Gastroesophageal sphincter (tissue), 4 donors: Measurements from ENCODE around the gene USP47. TPM values are rescaled to one million over a fixed set of nuclear protein-coding genes. Genes with fewer than 3 reads are reported as not detected.

Source experiments
- ATAC-seq: fragments of 150-250 bp; one replicate; pipeline ENCODE4 v1.9.1; 2016; ENCODE audit warnings: mild to moderate bottlenecking, moderate library complexity
- H3K27ac ChIP-seq, 4 donors: fragments of 200-600 bp; sonication (generic) in 3 of 4; 1 replicate in 3 of 4; 2 replicates in 1 of 4; pipeline ENCODE4 v1.5.1; 2016 to 2019
- H3K27me3 ChIP-seq: fragments of 200-600 bp; sonication (generic); one replicate; pipeline ENCODE4 v1.5.1; 2019
- H3K36me3 ChIP-seq, 2 donors: fragments of 200-600 bp; sonication (generic); one replicate each; pipeline ENCODE4 v1.5.1; 2019; ENCODE audit warnings: control low read depth in 1 of 2
- H3K4me1 ChIP-seq, 3 donors: fragments of 200-600 bp; sonication (generic); 1 replicate in 2 of 3; 2 replicates in 1 of 3; pipeline ENCODE4 v1.5.1; 2016 to 2019; ENCODE audit warnings: control low read depth in 2 of 3
- H3K4me3 ChIP-seq, 2 donors: fragments of 200-600 bp; sonication (generic); one replicate each; pipeline ENCODE4 v1.5.1; 2019; ENCODE audit warnings: mild to moderate bottlenecking in 1 of 2, moderate library complexity in 1 of 2
- H3K9me3 ChIP-seq, 3 donors: fragments of 200-600 bp; sonication (generic); one replicate each; pipeline ENCODE4 v1.5.1; 2017 to 2019; ENCODE audit warnings: control low read depth in 2 of 3
- EP300 ChIP-seq: sonication (generic); formaldehyde crosslinking; IDR thresholded peaks from one replicate; pipeline ENCODE4 v1.6.1; 2017; ENCODE audit warnings: antibody characterized with exemption, mild to moderate bottlenecking
- POLR2A ChIP-seq, 2 donors: fragments of 450-650 bp; IDR thresholded peaks; one replicate each; pipeline ENCODE4 v1.6.1; 2017; ENCODE audit warnings: antibody characterized with exemption in 2 of 2, mild to moderate bottlenecking in 2 of 2, moderate library complexity in 1 of 2
- POLR2AphosphoS5 ChIP-seq: sonication (generic); formaldehyde crosslinking; IDR thresholded peaks from one replicate; pipeline ENCODE4 v1.6.1; 2017; ENCODE audit warnings: antibody characterized with exemption
- WGBS, 2 donors: methylation state at CpG; one replicate each; pipeline ENCODE4 v1.1.5; 2018; ENCODE audit warnings: low coverage in 1 of 2; 5-methylcytosine and 5-hydroxymethylcytosine counted together
- total RNA-seq, 4 donors: library from RNA; depleted of rRNA; stranded (reverse); fragments of >200 nt; gene quantifications; one replicate each; pipeline ENCODE4 v1.1.0, GENCODE V29; 2016
- TF ChIP-seq, protein P1 (sequence below), 4 experiments: fragments of 200-600 bp in 2 of 4; fragments of 450-650 bp in 2 of 4; sonication (generic) in 1 of 4; IDR thresholded peaks; one replicate each; pipeline ENCODE4 v1.5.1; 2017 to 2019; ENCODE audit warnings: antibody characterized with exemption in 4 of 4, mild to moderate bottlenecking in 2 of 4, moderate library complexity in 2 of 4

The USP47 gene
- total RNA-seq, 4 donors from 2014 or later: 84.7 to 156 (median 115) TPM

DNA sequence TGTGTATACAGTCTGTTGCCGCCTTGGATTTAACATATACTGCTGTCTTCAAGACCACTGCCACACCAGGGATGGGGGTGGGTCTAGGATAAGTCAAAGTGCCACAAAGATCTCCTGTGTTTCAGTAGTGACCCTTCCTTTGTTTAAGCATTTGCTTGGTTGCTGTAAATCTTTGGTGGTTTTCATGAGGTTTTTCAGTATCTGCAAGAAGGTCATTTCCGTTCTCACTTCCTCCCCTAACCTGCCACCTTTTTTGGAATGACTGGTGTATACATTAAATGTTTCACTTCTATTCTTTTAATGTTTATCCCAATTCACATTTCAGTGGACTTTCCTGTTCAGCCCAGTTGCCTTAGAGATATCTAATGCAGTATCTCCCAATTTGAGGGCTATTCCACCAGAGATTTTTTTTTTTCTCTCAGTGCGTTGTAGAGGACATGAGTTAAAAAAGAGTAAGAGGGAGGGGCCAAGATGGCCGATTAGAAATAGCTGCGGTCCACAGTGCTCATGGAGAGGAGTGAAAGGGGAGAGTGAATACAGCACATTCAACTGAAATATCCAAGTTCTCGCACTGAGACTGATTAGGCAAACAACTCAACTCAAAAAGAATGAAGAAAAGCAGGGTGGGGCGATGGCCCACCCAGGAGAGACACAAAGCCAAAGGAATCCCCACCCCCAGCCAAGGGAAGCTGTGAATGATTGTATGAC is 43.2 kb downstream of the USP47 start:
- H3K4me3 ChIP-seq: no peak overlapping the region
- peaks cover 3 to 33% (median 3%) of the 10 kb centered on the region in 3 donors for H3K4me1 ChIP-seq
- 95 to 98% methylated on average over 3 to 6 of the region's 7 CpGs for WGBS, 2 donors
- H3K9me3 ChIP-seq: no peaks in the 10 kb centered on the region
- H3K27me3 ChIP-seq: no peaks in the 10 kb centered on the region
- no peak for TF ChIP-seq EP300
- no peak for TF ChIP-seq POLR2AphosphoS5
- TF ChIP-seq POLR2A (IDR thresholded peaks at IDR 0.05): no peak
- TF ChIP-seq, protein P1, sequence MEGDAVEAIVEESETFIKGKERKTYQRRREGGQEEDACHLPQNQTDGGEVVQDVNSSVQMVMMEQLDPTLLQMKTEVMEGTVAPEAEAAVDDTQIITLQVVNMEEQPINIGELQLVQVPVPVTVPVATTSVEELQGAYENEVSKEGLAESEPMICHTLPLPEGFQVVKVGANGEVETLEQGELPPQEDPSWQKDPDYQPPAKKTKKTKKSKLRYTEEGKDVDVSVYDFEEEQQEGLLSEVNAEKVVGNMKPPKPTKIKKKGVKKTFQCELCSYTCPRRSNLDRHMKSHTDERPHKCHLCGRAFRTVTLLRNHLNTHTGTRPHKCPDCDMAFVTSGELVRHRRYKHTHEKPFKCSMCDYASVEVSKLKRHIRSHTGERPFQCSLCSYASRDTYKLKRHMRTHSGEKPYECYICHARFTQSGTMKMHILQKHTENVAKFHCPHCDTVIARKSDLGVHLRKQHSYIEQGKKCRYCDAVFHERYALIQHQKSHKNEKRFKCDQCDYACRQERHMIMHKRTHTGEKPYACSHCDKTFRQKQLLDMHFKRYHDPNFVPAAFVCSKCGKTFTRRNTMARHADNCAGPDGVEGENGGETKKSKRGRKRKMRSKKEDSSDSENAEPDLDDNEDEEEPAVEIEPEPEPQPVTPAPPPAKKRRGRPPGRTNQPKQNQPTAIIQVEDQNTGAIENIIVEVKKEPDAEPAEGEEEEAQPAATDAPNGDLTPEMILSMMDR (IDR thresholded peaks at IDR 0.05): no peak
- no peak overlapping the region for H3K27ac ChIP-seq
- ATAC-seq: no peak
- peaks cover 0 to 31% of the 10 kb centered on the region in 2 donors for H3K36me3 ChIP-seq

GRCh38 chr11:11894486-11894885 is 52.7 kb downstream of the USP47 start:
- Histone ChIP-seq H3K4me1 (no peaks in the 10 kb centered on the region), H3K9me3 (no peaks in the 10 kb centered on the region), H3K27ac (no peak overlapping the region), H3K4me3 (no peak overlapping the region), H3K36me3 (peaks cover 0 to 55% of the 10 kb centered on the region in 2 donors), H3K27me3 (no peaks in the 10 kb centered on the region)
- 75 to 89% methylated on average over 1 of the region's 1 CpG for WGBS, 2 donors
- TF ChIP-seq, protein P1 (IDR thresholded peaks at IDR 0.05): no peak
- no peak for TF ChIP-seq EP300
- no peak for TF ChIP-seq POLR2AphosphoS5
- no peak for TF ChIP-seq POLR2A (IDR thresholded peaks at IDR 0.05)
- no peak for ATAC-seq

DNA sequence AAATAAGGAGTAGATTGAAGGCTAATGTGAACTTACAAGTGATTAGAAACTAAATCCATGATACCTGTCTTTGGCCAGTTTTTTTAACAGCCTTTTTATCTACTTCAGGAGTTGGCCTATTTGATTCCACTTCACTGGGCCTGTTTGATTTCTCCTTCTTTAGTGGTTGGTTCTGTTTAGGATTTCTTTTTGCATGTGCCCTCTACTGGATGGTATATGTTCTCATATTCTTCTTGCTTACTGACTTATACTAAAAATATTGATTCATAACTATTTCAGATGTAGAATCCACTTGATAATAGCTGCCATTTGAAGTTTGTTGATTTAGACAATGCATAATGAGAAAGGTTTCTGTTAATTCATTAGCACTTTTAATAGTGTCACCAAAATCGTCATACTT is 53.9 kb downstream of the USP47 start:
- TF ChIP-seq EP300: no peak
- TF ChIP-seq, protein P1 (IDR thresholded peaks at IDR 0.05): peak in 1 of 4 experiments; percentile 21
- H3K4me1 ChIP-seq: no peaks in the 10 kb centered on the region
- no peak overlapping the region for H3K27ac ChIP-seq
- no peaks in the 10 kb centered on the region for H3K27me3 ChIP-seq
- no peak for ATAC-seq
- peaks cover 0 to 58% of the 10 kb centered on the region in 2 donors for H3K36me3 ChIP-seq
- no peaks in the 10 kb centered on the region for H3K9me3 ChIP-seq
- H3K4me3 ChIP-seq: no peak overlapping the region
- 71 to 79% methylated on average over 1 of the region's 1 CpG for WGBS, 2 donors

DNA sequence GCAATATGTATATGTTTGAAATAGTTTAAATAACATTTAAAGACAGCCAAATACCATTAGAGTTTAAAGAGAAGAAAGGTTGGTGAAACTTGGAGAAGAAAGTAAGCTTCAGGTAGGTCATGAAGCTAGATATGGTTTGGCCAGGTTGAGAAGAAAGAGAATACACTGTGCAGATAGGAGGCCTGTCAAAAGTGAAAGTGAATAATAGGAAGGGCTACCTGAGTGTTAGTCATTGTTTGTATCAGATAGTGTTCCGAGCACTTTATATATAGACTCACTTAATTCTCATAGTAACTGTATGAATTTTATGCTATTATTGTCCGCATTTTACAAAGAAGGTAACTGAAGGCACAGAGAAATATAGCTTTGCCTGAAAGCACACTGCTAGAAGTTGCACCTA is 56.9 kb downstream of the USP47 start:
- peaks cover 0 to 48% of the 10 kb centered on the region in 2 donors for H3K36me3 ChIP-seq
- H3K9me3 ChIP-seq: no peaks in the 10 kb centered on the region
- H3K27me3 ChIP-seq: no peaks in the 10 kb centered on the region
- no peak for ATAC-seq
- no peak overlapping the region for H3K4me3 ChIP-seq
- WGBS, 2 donors: 82 to 83% methylated on average over 2 of the region's 2 CpGs
- no peak overlapping the region for H3K27ac ChIP-seq
- TF ChIP-seq EP300: no peak
- TF ChIP-seq POLR2A (IDR thresholded peaks at IDR 0.05): no peak
- TF ChIP-seq, protein P1 (IDR thresholded peaks at IDR 0.05): no peak
- no peak for TF ChIP-seq POLR2AphosphoS5
- no peaks in the 10 kb centered on the region for H3K4me1 ChIP-seq

DNA sequence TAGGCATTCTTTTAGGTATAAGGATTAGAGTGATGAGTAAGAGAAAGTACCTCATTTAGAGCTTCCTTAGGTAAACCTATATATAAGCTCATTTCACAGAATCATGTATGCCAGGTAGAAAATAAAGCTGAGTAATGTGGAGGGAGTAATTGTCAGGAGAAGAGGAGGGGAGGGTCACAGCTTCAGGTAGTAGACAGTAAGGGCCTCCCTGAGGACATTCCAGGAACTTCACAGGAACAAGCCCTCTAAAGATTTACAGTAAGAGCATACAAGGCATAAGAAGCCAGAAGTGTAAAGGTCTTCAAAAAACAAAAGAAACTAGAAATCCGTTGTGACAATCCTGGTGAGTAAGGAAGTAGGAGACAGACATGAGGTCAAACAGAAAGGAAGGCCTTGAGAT is 57.6 kb downstream of the USP47 start:
- Histone ChIP-seq H3K4me3 (no peak overlapping the region), H3K4me1 (no peaks in the 10 kb centered on the region), H3K27ac (no peak overlapping the region), H3K36me3 (peaks cover 0 to 48% of the 10 kb centered on the region in 2 donors), H3K27me3 (no peaks in the 10 kb centered on the region), H3K9me3 (no peaks in the 10 kb centered on the region)
- TF ChIP-seq POLR2AphosphoS5 (no peak), EP300 (no peak), POLR2A (IDR thresholded peaks at IDR 0.05) (no peak)
- TF ChIP-seq, protein P1 (IDR thresholded peaks at IDR 0.05): no peak
- no peak for ATAC-seq
- WGBS, 2 donors: 85% methylated on average over 1 of the region's 1 CpG; no CpG with 5 or more reads in 1 of the 2 donors
